HG02759 (cell line): ENCODE measurements around the gene OAF.
"Not testable (repeated sequence)": the region's sequence is repeated elsewhere in the genome, so short reads cannot be mapped to it uniquely, and the experiment has no call there.

Experiments used
- ATAC-seq: cut with Tn5 transposase; IDR thresholded peaks from one replicate; pipeline ENCODE4 v1.9.1; 2021; ENCODE audit warnings: mild to moderate bottlenecking, moderate library complexity; ENCODE audit not compliant: unreplicated experiment

OAF gene

DNA sequence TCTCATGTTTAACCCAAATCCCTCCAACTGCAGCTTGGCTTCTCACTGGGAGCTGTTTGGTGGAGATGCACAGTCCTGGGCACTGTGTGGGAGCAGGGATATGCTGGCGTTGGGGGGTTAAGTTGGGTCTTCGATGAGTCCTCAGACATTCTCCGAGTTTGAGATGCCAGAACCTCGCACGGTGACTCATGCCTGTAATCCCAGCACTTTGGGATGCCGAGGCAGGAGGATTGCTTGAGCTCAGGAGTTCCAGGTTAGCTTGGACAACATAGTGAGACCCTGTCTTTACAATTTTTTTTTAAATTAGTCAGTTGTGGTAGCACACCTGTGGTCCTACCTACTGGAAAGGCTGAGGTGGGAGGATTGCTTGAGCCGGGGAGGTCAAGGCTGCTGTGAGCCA is 49.8 kb downstream of the OAF start:
- ATAC-seq: no peak

DNA sequence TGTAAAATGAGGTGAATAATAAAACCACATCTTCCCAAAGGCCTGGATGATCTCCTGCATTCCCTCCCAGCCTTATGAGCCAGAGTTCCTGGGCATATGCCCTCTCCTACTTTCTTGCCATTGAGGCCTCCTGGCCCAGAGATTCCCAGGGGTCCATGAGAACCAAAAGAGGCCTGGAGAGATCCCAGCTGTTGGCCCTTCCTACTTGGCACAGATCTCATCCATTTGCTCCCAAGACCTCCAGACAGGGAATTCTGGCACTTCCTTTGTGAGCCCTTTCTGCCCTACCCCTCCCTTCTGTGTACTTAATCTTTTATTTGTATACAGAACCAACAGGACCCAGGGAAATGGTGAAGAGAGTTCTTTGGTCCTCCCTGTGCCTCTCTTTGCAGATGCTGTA is 50.5 kb downstream of the OAF start:
- ATAC-seq: no peak

DNA sequence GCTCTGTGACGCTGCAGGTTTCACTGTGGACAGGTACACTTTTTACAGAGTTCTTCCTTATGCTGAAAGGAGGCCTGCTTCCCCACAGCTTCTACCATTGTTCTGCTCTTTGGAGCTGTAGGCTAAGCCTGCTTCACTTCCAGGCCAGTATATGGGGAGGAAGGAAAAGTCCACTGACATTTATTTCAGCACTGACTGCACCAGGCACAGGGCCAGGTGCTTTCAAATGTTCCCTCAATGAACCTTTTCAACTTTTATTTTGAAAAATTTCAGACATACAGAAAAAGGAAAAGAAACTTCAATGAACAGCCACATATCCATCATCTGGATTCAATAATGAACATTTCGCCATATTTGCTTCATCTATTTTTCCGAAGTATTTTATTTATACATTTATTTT is 51.1 kb downstream of the OAF start:
- no peak for ATAC-seq

DNA sequence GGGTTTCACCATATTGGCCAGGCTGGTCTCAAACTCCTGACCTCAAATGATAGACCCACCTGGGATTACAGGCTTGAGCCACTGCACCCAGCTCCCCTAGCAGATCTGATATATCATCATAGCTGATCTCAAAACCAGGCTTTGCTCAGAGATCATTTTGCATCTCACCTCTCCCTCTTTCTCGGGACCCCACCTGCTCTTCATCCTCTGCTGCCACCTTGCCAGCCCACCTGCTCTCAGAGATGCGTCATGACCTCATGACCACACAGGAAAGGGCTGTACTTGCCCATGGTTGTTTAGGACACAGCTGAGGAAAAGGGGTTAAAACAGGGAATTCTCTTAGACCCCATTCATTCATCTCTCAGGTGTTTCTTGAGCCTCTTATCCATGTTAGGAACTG is 56.5 kb downstream of the OAF start:
- ATAC-seq: no peak

DNA sequence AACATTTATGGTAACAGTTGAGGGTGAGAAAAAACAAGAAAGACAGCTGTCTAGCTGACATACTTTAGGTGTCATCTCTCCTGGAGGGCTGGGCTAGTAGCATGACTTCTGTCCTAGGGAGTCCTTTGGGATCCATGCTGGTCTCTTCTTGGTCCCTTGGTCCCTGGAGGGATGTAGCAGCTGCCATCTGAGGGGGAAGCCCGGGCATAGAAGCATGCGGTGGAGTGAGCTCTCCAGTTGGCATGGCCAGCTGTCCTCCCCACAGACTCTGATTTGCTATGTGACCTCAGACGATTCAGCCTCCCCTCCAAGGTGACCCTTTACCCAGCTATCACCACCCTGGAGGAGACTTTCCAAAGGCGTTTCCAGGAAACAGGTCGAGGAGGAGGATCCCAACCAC is 57.9 kb downstream of the OAF start:
- ATAC-seq: no peak

DNA sequence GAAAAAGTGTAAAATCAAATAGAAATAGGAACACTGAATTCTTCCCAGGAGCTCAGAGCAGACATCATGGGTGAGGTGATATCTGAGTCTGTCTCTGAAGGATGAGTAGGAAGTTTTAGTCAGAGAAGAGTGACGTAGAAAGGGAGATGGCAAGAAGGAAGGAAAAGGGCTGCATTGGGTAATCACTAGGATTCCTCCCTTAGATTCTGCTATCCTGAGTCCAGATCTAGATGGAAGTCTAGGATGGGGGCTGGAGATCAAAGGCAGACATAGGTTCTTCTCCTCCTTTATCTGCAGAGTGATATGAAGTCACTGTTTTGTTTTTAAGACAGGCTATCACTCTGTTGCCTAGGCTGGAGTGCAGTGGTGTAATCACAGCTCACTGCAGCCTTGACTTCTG is 59.6 kb downstream of the OAF start:
- no peak for ATAC-seq

DNA sequence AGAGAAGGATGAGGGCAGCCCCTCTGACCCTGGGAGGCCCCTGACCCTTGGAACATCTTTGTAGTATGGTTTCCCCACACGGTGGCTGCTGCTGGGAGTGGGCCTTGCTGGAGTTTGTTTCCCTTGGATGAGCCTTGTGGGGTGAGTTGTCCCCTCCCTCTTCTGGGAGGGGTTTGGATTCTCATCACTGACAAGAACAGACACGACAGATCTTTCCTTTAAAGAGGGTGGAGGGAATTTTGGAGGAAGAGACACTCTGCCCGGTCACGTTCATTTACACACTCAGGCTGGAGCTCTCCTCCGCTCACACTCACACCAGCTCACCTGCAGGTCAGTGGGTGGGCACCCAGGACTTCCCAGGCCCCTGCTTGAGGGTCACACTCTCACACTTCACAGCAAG is 60.8 kb downstream of the OAF start:
- no peak for ATAC-seq

DNA sequence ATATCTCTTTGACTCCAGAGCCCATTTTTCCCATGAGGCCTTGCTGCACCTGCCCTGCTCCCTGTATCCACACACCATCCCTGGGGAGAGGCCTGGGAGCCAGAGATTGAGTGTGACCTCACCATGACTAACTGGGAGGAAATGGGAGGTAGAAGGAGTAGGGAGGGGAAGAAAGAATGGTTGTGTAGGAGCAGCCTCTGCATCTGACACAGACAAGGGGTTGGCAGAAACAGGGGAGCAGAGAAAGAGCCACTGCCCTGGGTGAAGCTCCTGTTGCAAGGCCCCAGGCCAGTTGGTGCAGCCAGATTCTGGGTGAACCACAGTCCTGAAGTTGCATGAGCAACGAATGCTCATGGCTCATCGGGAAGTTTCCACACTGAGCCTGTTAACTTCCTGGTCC is 61.5 kb downstream of the OAF start:
- ATAC-seq: no peak

DNA sequence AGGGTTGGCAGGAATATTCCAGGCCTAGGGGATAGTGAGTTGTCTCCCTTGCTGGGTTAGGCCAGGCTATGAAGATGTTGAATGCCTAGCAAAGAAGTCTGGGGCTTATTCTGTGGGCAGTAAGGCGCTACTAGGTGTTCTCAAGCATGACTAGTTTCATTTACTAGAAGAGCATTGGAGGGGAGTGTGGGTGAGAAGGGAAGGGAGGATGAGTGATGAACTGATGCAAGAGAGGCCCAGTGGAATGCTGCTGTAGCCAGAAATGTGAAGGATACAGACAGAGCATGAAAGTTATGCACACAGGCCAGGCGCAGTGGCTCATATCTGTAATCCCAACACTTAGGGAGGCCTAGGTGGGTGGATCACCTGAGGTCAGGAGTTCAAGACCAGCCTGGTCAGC is 62.6 kb downstream of the OAF start:
- ATAC-seq: no peak

DNA sequence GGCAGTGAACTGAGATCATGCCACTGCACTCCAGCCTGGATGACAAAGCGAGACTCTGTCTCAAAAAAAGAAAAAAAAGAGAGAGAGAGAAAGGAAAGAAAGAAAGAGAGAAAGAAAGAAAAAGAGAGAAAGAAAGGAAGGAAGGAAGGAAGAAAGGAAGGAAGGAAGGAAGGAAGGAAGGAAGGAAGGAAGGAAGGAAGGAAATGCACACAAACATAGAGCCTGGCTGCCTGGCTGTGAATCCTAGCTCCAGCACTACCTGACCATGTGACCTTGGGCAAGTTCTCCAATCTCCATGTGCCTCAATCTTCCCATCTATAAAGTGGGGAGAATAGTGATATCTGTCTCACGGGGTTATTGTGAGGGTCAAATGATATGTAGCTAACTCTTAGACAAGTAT is 63.1 kb downstream of the OAF start:
- ATAC-seq: not testable (repeated sequence)

DNA sequence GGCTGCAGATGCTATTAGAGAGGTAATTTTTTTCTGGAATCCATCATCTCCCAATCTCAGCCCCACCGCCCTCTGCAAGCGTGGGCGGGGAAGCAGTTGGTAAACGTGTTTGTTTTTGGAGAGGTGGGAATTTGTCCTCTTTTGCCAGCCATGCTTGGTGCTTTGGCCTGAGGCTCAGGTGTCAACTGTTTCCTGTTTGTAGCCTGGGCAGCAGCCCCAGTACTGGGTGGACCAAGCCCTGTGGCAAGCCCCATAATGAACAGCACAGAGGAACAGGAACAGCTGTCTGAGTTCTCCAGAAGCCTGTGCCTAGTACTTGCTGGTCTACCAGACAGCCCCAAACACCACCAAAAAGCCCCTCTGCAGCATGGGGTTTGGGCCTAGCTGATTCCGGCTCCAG is 68.7 kb downstream of the OAF start:
- no peak for ATAC-seq
